ENCODE results near the gene SQSTM1. TPM values are rescaled to one million over a fixed set of nuclear protein-coding genes. Genes with fewer than 3 reads are reported as not detected.
"Not testable (repeated sequence)": the region's sequence is repeated elsewhere in the genome, so short reads cannot be mapped to it uniquely, and the experiment has no call there.

The SQSTM1 gene
- total and polyA plus RNA-seq, 2 donors = 79.3 to 426 TPM

DNA sequence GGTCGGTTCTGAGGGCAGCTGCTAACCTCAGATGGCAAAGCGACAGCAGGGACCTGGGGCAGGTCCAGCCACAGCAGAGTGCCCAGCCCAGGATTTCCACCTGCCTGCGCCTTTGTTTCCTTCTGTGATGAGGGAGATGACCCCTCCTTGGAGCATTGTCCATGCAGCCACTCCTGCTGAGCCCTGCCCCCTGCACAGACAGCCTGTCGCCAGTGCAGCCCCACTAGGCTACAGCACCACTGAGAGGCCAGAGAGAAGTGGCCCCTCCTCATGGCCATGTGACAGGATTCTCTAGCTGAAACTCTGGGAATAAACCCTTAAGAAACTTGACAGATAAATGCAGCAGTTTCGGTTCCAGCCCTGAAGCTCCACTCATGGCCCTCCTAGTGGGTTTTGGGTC, 48.4 kb downstream of the SQSTM1 start:
- H3K4me3 ChIP-seq (ENCODE audit: low read depth, low read length) = no peak overlapping the region
- H3K36me3 ChIP-seq (ENCODE audit: insufficient read depth) = peaks cover 2% of the 10 kb centered on the region
- DNase-seq (ENCODE audit: extremely low spot score) = no peak
- no peaks in the 10 kb centered on the region for H3K4me1 ChIP-seq (ENCODE audit: insufficient read depth)
- 87% methylated on average over 5 of the region's 5 CpGs for WGBS
- H3K27ac ChIP-seq (ENCODE audit: low read depth) = no peak overlapping the region

DNA sequence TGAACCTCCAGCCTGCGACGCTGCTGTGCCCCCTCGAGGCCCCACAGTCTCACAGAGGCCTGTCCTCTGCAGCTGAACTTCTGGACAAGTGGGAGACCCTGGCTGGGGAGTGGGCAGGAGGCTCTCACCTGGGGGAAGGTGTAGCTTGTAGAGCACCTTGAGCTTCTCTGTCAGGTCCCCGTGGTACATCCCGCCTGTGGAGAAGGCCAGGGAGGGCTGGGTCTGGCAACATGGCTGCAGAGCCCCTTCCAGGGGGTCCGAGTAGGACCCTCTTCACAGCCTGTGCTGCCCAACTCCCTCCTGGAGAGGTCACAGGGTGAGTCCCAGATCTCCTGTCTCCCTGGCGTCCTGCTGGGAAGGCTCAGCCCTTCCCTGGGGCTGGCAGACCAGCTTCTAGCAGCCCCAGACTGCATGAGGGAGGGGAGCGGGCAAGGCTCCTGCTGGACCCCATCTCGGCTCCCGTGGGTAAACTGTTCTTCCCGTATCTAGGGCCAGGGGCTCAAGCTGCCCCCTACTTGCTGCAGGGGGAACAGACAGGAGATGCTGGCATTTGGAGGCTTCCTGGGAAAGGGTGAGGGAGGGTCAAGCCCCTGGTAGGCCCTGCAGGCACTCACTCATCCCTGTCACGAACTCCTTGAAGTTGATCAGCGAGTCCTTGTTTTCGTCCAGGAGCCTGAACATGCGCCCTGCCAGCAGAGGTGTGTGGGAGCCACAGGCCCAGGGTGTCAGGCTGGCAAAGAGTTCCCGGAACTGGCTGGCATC, 49.1 kb downstream of the SQSTM1 start:
- WGBS = 87% methylated on average over 16 of the region's 16 CpGs
- no peak overlapping the region for H3K27ac ChIP-seq (ENCODE audit: low read depth)

DNA sequence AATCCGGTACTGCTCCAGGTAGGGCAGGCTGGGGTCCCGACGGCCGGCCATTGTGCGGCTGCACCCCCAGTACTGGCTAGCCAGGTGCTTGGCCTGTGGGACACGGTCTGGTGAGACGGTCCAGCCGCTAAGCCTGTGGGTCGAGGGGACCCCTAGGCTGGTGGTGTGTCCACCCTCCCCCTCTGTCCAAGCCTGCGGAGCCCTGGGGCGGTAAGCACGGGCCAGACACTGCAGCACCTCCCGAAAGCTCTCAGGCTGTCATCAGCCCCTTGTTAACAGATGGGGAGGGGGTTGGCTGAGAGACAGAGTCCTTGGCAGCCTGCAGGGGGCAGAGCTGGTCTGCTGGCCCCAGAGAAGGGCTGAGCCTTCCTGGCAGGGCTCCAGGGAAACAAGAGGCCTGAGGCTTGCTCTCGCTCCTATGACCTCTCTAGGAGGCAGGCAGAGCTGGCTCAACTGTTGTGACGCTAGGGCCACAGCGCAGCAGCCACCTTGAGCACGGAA, 49.7 kb downstream of the SQSTM1 start:
- Histone ChIP-seq H3K36me3 (ENCODE audit: insufficient read depth) (peaks cover 2% of the 10 kb centered on the region), H3K4me1 (ENCODE audit: insufficient read depth) (no peaks in the 10 kb centered on the region), H3K4me3 (ENCODE audit: low read depth, low read length) (no peak overlapping the region), H3K27ac (ENCODE audit: low read depth) (no peak overlapping the region)
- WGBS = 76% methylated on average over 17 of the region's 17 CpGs
- DNase-seq (ENCODE audit: extremely low spot score) = no peak

More for the DNA sequence above, 49.1 kb downstream of the SQSTM1 start:
- DNase-seq (ENCODE audit: extremely low spot score) = no peak
- Histone ChIP-seq H3K4me3 (ENCODE audit: low read depth, low read length) (no peak overlapping the region), H3K4me1 (ENCODE audit: insufficient read depth) (no peaks in the 10 kb centered on the region), H3K36me3 (ENCODE audit: insufficient read depth) (peaks cover 2% of the 10 kb centered on the region)

DNA sequence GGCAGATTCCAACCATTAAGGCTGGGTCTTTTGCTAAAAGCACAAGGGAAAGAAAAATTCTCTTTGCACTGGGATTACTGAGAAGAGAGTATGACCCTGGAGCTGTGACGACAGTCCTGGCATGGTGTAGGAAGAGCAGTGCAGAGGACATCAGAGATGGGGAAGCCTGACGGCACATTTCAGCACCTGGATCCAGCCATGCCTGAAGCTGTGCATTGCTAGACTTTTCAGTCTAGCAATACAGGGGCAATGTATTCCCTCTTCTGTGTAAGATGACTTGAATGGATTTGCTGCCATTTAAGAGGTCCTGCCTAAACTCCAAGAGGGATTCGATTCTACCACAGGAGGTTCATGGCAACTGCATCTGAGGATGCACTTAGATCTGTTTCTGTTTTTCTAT, 50.2 kb downstream of the SQSTM1 start:
- DNase-seq (ENCODE audit: extremely low spot score) = no peak
- no peaks in the 10 kb centered on the region for H3K36me3 ChIP-seq (ENCODE audit: insufficient read depth)
- WGBS = 91% methylated on average over 3 of the region's 3 CpGs
- H3K27ac ChIP-seq (ENCODE audit: low read depth) = no peak overlapping the region
- H3K4me1 ChIP-seq (ENCODE audit: insufficient read depth) = no peaks in the 10 kb centered on the region
- no peak overlapping the region for H3K4me3 ChIP-seq (ENCODE audit: low read depth, low read length)

DNA sequence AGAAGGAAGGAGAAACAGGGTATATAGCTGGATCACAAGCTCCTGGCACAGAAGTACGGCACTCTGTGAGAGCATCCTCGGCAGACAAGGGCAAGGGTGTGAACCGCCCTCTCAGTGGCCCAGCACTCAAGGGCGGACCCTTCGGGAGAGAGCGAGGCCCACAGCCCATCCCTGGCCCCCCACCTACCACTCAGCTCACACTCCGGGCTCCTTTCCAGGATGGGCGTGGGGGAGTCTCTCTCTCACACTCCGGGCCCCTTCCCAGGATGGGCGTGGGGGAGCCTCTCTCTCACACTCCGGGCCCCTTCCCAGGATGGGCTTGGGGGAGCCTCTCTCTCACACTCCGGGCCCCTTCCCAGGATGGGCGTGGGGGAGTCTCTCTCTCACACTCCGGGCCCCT, 50.8 kb downstream of the SQSTM1 start:
- not testable (repeated sequence) for H3K27ac ChIP-seq (ENCODE audit: low read depth); DNase-seq (ENCODE audit: extremely low spot score)
- WGBS = 75% methylated on average over 14 of the region's 14 CpGs

DNA sequence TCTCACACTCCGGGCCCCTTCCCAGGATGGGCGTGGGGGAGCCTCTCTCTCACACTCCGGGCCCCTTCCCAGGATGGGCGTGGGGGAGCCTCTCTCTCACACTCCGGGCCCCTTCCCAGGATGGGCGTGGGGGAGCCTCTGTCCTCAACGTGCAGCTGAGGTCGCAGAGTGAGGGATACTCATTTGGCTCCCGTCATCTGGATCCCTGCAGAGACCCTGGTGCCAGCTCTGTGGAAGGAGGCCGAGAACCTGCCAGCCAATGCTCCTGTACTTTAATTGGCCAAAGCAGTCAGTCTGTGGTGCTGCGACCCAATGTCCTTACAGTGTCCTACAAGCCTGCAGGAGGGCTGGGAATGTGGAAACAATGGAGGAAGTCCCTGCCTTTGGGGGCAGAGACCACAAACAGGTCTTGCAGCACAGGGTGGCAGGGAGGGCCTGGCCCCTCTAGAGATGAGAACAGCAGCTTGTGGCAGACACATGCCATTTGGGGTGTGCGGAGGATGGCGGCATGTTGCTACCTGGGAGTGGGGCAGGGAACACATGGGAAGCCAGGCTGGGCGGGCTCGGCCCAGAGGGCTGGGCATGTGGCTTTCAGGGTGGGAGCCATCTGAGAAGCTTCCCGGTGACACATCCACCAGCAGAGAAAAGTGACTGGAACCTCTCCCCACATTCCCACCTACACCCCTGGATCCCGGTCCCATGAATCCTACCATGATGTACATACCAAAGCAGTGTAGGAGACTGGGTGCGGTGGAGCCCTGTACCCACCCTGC, 51.5 kb downstream of the SQSTM1 start:
- no peak for DNase-seq (ENCODE audit: extremely low spot score)
- Histone ChIP-seq H3K4me3 (ENCODE audit: low read depth, low read length) (no peak overlapping the region), H3K27ac (ENCODE audit: low read depth) (no peak overlapping the region), H3K36me3 (ENCODE audit: insufficient read depth) (no peaks in the 10 kb centered on the region), H3K4me1 (ENCODE audit: insufficient read depth) (no peaks in the 10 kb centered on the region)
- WGBS = 82% methylated on average over 15 of the region's 18 CpGs

More for the DNA sequence above, 50.8 kb downstream of the SQSTM1 start:
- not testable (repeated sequence) for H3K4me3 ChIP-seq (ENCODE audit: low read depth, low read length); H3K4me1 ChIP-seq (ENCODE audit: insufficient read depth); H3K36me3 ChIP-seq (ENCODE audit: insufficient read depth)

DNA sequence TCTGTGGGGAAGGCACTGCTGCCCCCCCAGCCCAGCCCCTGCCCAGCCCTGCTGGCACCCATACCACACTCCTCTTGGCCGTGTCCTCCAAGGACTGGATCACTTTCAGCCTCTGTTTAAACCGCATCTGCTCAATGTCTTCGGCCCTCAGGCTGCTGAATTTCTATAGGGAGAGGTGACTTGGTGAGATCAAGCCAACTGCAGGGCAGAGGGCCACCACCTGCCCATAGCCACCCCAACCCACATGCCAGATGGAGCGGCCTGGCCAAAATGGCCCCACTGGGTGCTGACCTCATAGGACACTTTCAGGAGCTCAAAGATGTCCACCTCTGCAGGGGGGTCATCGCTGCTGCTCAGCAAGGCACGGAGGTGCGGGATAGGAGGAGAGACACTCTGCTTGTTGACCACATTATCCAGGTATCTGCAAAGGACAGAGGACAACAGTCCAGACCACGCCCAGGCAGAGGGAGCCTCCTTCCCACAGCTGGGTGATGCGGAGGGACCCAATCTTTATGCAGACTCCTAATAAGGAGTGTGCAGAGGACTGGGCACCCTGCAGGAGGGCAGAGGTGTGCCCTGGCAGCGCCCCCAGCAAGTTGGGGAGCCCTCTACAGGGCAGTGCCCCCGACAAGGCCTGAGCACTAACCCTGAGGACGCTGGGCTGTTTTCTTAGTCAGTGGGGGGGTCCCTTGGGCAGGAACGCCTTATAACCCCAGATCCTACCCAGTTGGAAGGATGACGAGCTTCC, 52.3 kb downstream of the SQSTM1 start:
- DNase-seq (ENCODE audit: extremely low spot score) = no peak
- Histone ChIP-seq H3K4me1 (ENCODE audit: insufficient read depth) (no peaks in the 10 kb centered on the region), H3K4me3 (ENCODE audit: low read depth, low read length) (no peak overlapping the region), H3K36me3 (ENCODE audit: insufficient read depth) (no peaks in the 10 kb centered on the region), H3K27ac (ENCODE audit: low read depth) (no peak overlapping the region)
- WGBS = 90% methylated on average over 14 of the region's 14 CpGs

DNA sequence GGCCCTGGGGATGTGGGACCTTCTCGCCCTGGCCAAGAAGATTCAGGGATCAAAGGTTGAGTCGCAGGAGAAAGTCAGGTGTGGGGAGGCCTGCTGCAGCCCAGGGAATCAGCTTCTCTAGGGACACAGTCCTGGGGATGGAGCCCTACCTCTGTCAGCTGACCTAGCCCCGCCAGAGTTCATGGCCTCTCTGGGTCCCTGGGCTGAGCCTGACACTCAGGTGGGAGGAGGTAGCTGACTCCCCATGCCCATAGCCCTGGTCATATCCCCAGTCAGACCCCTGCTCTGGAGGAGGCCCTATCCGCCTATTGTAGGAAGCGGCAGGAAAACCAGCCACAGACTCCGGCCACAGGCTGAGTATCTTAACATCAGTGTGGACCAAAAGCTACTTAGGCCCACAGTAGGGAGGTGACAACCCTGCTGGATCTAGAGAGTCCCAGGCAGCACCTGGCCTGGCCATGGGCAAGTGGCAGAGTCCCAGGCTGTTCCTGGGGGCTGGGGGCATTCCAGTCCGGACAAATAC, 52.9 kb downstream of the SQSTM1 start:
- no peak overlapping the region for H3K4me3 ChIP-seq (ENCODE audit: low read depth, low read length)
- WGBS = 96% methylated on average over 7 of the region's 7 CpGs
- no peak for DNase-seq (ENCODE audit: extremely low spot score)
- no peaks in the 10 kb centered on the region for H3K36me3 ChIP-seq (ENCODE audit: insufficient read depth)
- no peak overlapping the region for H3K27ac ChIP-seq (ENCODE audit: low read depth)
- H3K4me1 ChIP-seq (ENCODE audit: insufficient read depth) = no peaks in the 10 kb centered on the region

DNA sequence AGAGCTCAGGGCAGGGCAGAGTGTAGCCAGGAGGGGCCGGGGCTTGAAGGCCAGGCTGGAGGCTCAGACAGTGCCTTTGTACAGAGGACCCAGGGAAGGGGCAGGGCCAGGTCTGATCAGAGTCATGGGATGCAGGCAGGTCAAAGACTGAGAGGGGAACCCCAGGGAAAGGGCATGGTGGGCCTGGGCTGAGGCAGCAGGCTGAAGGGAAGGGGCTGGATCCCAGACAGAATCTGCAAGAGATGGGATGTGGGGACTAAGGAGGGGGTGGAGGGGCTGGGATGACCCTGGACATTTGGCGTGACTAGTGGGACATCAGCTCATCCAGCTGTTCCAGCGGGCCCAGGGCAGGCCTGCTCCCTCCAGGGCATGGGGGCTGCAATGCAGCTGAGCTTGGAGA, 53.4 kb downstream of the SQSTM1 start:
- no peaks in the 10 kb centered on the region for H3K36me3 ChIP-seq (ENCODE audit: insufficient read depth)
- 93% methylated on average over 3 of the region's 3 CpGs for WGBS
- no peak for DNase-seq (ENCODE audit: extremely low spot score)

DNA sequence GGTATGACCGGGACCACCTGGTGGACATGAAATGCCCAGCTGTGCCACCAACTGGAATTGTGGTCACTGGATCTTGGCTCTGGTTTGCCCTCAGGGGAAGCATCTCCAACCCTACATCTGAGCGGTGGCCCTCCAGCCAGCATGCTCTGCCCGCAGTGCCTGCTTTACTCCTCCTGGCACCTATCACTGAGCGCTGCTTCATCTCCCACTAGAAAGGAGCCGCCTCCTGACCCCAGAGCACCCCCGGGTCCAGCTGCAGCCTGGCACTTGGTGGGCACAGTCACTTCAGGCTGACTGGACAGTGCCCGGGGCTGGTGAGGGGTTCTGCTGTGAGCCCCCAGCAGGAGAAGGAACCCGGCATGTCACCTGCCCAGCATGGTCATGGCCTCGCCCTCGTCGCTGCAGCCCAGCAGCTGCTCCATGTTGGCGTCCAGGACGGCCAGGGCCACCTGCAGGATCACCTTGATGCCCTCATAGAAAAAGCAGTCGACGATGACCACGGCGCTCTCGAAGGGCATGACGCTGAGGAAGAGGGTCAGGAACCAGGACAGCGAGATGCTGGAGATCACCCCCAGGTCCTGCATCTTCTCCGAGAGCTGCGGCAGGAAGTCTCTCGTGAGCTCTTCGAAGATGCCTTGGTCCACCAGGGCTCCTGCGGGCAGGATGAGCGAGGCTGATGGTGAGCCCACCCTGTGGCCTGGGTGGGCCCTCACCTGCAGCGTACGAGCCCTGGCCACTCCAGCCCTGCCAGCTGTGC, 54.0 kb downstream of the SQSTM1 start:
- Histone ChIP-seq H3K27ac (ENCODE audit: low read depth) (no peak overlapping the region), H3K4me3 (ENCODE audit: low read depth, low read length) (no peak overlapping the region), H3K4me1 (ENCODE audit: insufficient read depth) (no peaks in the 10 kb centered on the region), H3K36me3 (ENCODE audit: insufficient read depth) (no peaks in the 10 kb centered on the region)
- WGBS = 96% methylated on average over 28 of the region's 28 CpGs
- DNase-seq (ENCODE audit: extremely low spot score) = no peak

More for the DNA sequence above, 53.4 kb downstream of the SQSTM1 start:
- no peak overlapping the region for H3K27ac ChIP-seq (ENCODE audit: low read depth)
- H3K4me1 ChIP-seq (ENCODE audit: insufficient read depth) = no peaks in the 10 kb centered on the region
- no peak overlapping the region for H3K4me3 ChIP-seq (ENCODE audit: low read depth, low read length)

DNA sequence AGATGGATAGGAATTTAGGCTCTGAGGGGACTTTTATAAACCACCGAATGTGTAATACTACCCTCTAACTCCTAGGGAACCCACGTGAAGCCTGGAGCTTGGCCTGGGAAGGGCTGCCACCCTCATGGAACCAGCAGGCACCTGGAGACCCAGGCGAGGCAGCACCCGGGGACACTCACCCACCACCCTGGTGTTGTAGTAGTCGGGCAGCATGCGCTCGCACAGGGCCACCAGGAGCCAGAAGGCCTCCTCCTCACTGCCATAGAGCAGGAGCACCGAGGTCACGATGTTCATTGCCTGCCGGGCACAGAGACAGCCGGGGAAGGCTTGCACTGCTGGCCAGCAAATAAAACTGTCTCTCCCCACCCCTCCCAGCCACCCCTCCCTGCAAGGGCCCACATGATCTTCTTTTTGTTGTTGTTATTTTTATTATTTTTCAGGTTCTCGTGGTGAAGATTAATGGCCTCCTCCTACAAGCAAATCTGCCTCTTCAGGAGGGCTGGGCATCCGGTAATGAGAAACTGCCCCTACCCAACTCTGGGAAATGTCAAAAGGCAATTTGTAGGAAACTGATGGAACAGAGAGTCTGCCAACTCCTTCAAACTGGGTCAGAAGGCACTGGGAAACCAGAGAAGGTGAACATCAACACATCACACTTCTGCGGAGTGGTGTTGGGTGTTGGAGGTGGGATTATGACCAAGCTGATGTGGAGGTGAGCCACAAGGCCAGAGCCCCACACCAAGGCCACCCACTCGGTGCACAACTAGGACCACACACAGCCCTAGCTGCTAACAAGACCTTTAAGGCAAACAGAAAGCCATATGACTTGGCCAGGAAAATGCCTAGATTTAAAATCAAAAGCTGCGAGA, 55.3 kb downstream of the SQSTM1 start:
- no peaks in the 10 kb centered on the region for H3K36me3 ChIP-seq (ENCODE audit: insufficient read depth)
- DNase-seq (ENCODE audit: extremely low spot score) = no peak
- no peak overlapping the region for H3K4me3 ChIP-seq (ENCODE audit: low read depth, low read length)
- WGBS = 84% methylated on average over 16 of the region's 16 CpGs
- H3K27ac ChIP-seq (ENCODE audit: low read depth) = no peak overlapping the region
- no peaks in the 10 kb centered on the region for H3K4me1 ChIP-seq (ENCODE audit: insufficient read depth)

DNA sequence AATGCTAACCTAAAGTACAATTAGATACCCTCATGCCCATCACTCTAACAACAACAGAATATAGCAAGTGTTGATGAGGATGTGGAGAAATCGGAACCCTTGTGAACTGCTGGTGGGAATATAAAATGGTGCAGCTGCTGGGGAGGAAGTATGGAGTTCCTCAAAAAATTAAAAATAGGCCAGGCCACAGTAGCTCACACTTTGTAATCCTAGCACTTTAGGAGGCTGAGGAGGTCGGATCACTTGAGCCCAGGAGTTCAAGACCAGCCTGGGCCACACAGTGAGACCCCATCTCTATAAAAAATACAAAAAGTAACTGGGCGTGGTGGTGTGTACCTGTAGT, 55.9 kb downstream of the SQSTM1 start:
- no peaks in the 10 kb centered on the region for H3K4me1 ChIP-seq (ENCODE audit: insufficient read depth)
- no peak for DNase-seq (ENCODE audit: extremely low spot score)
- WGBS = 88% methylated on average over 3 of the region's 3 CpGs
- no peaks in the 10 kb centered on the region for H3K36me3 ChIP-seq (ENCODE audit: insufficient read depth)
- H3K4me3 ChIP-seq (ENCODE audit: low read depth, low read length) = no peak overlapping the region
- no peak overlapping the region for H3K27ac ChIP-seq (ENCODE audit: low read depth)

Measured in urinary bladder (tissue), 4 donors.